Neural progenitor cell (in vitro differentiated cells): ENCODE measurements around the gene FOXE1.

Experiments
- CTCF ChIP-seq: fragments of 200-600 bp; sonication (generic); IDR thresholded peaks from 2 replicates; pipeline ENCODE4 v1.5.1; 2017; ENCODE audit warnings: antibody characterized with exemption, mild to moderate bottlenecking
- EZH2 ChIP-seq: fragments of 200-600 bp; sonication (generic); IDR thresholded peaks from 2 replicates; pipeline ENCODE4 v1.6.1; 2017; ENCODE audit warnings: antibody characterized with exemption, mild to moderate bottlenecking, moderate library complexity
- EZH2phosphoT487 ChIP-seq: fragments of 200-600 bp; sonication (generic); IDR thresholded peaks from 2 replicates; pipeline ENCODE4 v1.6.1; 2017; ENCODE audit warnings: antibody characterized with exemption

- TF ChIP-seq EZH2 (no peak), CTCF (no peak), EZH2phosphoT487 (no peak)
Observed at GRCh38 chr9:97806721-97807120, 46.3 kb upstream of the FOXE1 start.
